ENCODE data around the gene ERC2.

ERC2 gene

GRCh38 chr3:55816794-55817576 lies 651.3 kb downstream of the ERC2 start:
- H3K36me3 ChIP-seq (ENCODE audit: control insufficient read depth, insufficient read depth, low read length): no peaks in the 10 kb centered on the region
- H3K27ac ChIP-seq (ENCODE audit: low read depth, low read length): no peak overlapping the region
- no peaks in the 10 kb centered on the region for H3K4me1 ChIP-seq (ENCODE audit: control insufficient read depth, insufficient read depth, low read length)
- H3K4me3 ChIP-seq (ENCODE audit: low read length): no peak overlapping the region
- no peaks in the 10 kb centered on the region for H3K27me3 ChIP-seq (ENCODE audit: control insufficient read depth, insufficient read depth, low read length)
- no peak overlapping the region for H3K9ac ChIP-seq (ENCODE audit: low read length)

- H3K27me3 ChIP-seq (ENCODE audit: control insufficient read depth, insufficient read depth, low read length): no peaks in the 10 kb centered on the region
- no peak overlapping the region for H3K9ac ChIP-seq (ENCODE audit: low read length)
- no peak overlapping the region for H3K4me3 ChIP-seq (ENCODE audit: low read length)
- no peaks in the 10 kb centered on the region for H3K4me1 ChIP-seq (ENCODE audit: control insufficient read depth, insufficient read depth, low read length)
- no peaks in the 10 kb centered on the region for H3K36me3 ChIP-seq (ENCODE audit: control insufficient read depth, insufficient read depth, low read length)
- H3K27ac ChIP-seq (ENCODE audit: low read depth, low read length): no peak overlapping the region
These were observed 653.0 kb downstream of the ERC2 start for GRCh38 chr3:55815262-55815661.

GRCh38 chr3:55813268-55814097 lies 654.8 kb downstream of the ERC2 start:
- H3K4me3 ChIP-seq (ENCODE audit: low read length): no peak overlapping the region
- H3K9ac ChIP-seq (ENCODE audit: low read length): no peak overlapping the region
- no peak overlapping the region for H3K27ac ChIP-seq (ENCODE audit: low read depth, low read length)
- H3K36me3 ChIP-seq (ENCODE audit: control insufficient read depth, insufficient read depth, low read length): no peaks in the 10 kb centered on the region
- no peaks in the 10 kb centered on the region for H3K27me3 ChIP-seq (ENCODE audit: control insufficient read depth, insufficient read depth, low read length)
- H3K4me1 ChIP-seq (ENCODE audit: control insufficient read depth, insufficient read depth, low read length): no peaks in the 10 kb centered on the region

GRCh38 chr3:55812394-55813013 lies 655.8 kb downstream of the ERC2 start:
- no peaks in the 10 kb centered on the region for H3K27me3 ChIP-seq (ENCODE audit: control insufficient read depth, insufficient read depth, low read length)
- H3K4me1 ChIP-seq (ENCODE audit: control insufficient read depth, insufficient read depth, low read length): no peaks in the 10 kb centered on the region
- H3K9ac ChIP-seq (ENCODE audit: low read length): no peak overlapping the region
- H3K27ac ChIP-seq (ENCODE audit: low read depth, low read length): no peak overlapping the region
- no peak overlapping the region for H3K4me3 ChIP-seq (ENCODE audit: low read length)
- no peaks in the 10 kb centered on the region for H3K36me3 ChIP-seq (ENCODE audit: control insufficient read depth, insufficient read depth, low read length)

- Histone ChIP-seq H3K4me3 (ENCODE audit: low read length) (no peak overlapping the region), H3K9ac (ENCODE audit: low read length) (no peak overlapping the region), H3K4me1 (ENCODE audit: control insufficient read depth, insufficient read depth, low read length) (no peaks in the 10 kb centered on the region), H3K36me3 (ENCODE audit: control insufficient read depth, insufficient read depth, low read length) (no peaks in the 10 kb centered on the region), H3K27me3 (ENCODE audit: control insufficient read depth, insufficient read depth, low read length) (no peaks in the 10 kb centered on the region), H3K27ac (ENCODE audit: low read depth, low read length) (no peak overlapping the region)
These were observed 661.1 kb downstream of the ERC2 start for GRCh38 chr3:55807210-55807609.

GRCh38 chr3:55805169-55805568 lies 663.1 kb downstream of the ERC2 start:
- H3K4me3 ChIP-seq (ENCODE audit: low read length): no peak overlapping the region
- H3K4me1 ChIP-seq (ENCODE audit: control insufficient read depth, insufficient read depth, low read length): no peaks in the 10 kb centered on the region
- no peaks in the 10 kb centered on the region for H3K36me3 ChIP-seq (ENCODE audit: control insufficient read depth, insufficient read depth, low read length)
- H3K9ac ChIP-seq (ENCODE audit: low read length): no peak overlapping the region
- H3K27me3 ChIP-seq (ENCODE audit: control insufficient read depth, insufficient read depth, low read length): no peaks in the 10 kb centered on the region
- no peak overlapping the region for H3K27ac ChIP-seq (ENCODE audit: low read depth, low read length)

GRCh38 chr3:55804170-55805095 lies 663.8 kb downstream of the ERC2 start:
- no peak overlapping the region for H3K27ac ChIP-seq (ENCODE audit: low read depth, low read length)
- H3K4me1 ChIP-seq (ENCODE audit: control insufficient read depth, insufficient read depth, low read length): no peaks in the 10 kb centered on the region
- no peaks in the 10 kb centered on the region for H3K36me3 ChIP-seq (ENCODE audit: control insufficient read depth, insufficient read depth, low read length)
- no peak overlapping the region for H3K4me3 ChIP-seq (ENCODE audit: low read length)
- H3K9ac ChIP-seq (ENCODE audit: low read length): no peak overlapping the region
- H3K27me3 ChIP-seq (ENCODE audit: control insufficient read depth, insufficient read depth, low read length): no peaks in the 10 kb centered on the region

GRCh38 chr3:55802816-55803215 lies 665.5 kb downstream of the ERC2 start:
- Histone ChIP-seq H3K27ac (ENCODE audit: low read depth, low read length) (no peak overlapping the region), H3K4me3 (ENCODE audit: low read length) (no peak overlapping the region), H3K36me3 (ENCODE audit: control insufficient read depth, insufficient read depth, low read length) (no peaks in the 10 kb centered on the region), H3K9ac (ENCODE audit: low read length) (no peak overlapping the region), H3K27me3 (ENCODE audit: control insufficient read depth, insufficient read depth, low read length) (no peaks in the 10 kb centered on the region), H3K4me1 (ENCODE audit: control insufficient read depth, insufficient read depth, low read length) (no peaks in the 10 kb centered on the region)

- Histone ChIP-seq H3K36me3 (ENCODE audit: control insufficient read depth, insufficient read depth, low read length) (no peaks in the 10 kb centered on the region), H3K4me3 (ENCODE audit: low read length) (no peak overlapping the region), H3K27ac (ENCODE audit: low read depth, low read length) (no peak overlapping the region), H3K27me3 (ENCODE audit: control insufficient read depth, insufficient read depth, low read length) (no peaks in the 10 kb centered on the region), H3K9ac (ENCODE audit: low read length) (no peak overlapping the region), H3K4me1 (ENCODE audit: control insufficient read depth, insufficient read depth, low read length) (no peaks in the 10 kb centered on the region)
These were observed 666.6 kb downstream of the ERC2 start for GRCh38 chr3:55801676-55802075.

GRCh38 chr3:55801068-55801467 lies 667.2 kb downstream of the ERC2 start:
- no peak overlapping the region for H3K9ac ChIP-seq (ENCODE audit: low read length)
- no peaks in the 10 kb centered on the region for H3K4me1 ChIP-seq (ENCODE audit: control insufficient read depth, insufficient read depth, low read length)
- H3K27ac ChIP-seq (ENCODE audit: low read depth, low read length): no peak overlapping the region
- no peaks in the 10 kb centered on the region for H3K27me3 ChIP-seq (ENCODE audit: control insufficient read depth, insufficient read depth, low read length)
- H3K4me3 ChIP-seq (ENCODE audit: low read length): no peak overlapping the region
- no peaks in the 10 kb centered on the region for H3K36me3 ChIP-seq (ENCODE audit: control insufficient read depth, insufficient read depth, low read length)

GRCh38 chr3:55797775-55798174 lies 670.5 kb downstream of the ERC2 start:
- Histone ChIP-seq H3K9ac (ENCODE audit: low read length) (no peak overlapping the region), H3K4me3 (ENCODE audit: low read length) (no peak overlapping the region), H3K27ac (ENCODE audit: low read depth, low read length) (no peak overlapping the region), H3K27me3 (ENCODE audit: control insufficient read depth, insufficient read depth, low read length) (no peaks in the 10 kb centered on the region), H3K36me3 (ENCODE audit: control insufficient read depth, insufficient read depth, low read length) (no peaks in the 10 kb centered on the region), H3K4me1 (ENCODE audit: control insufficient read depth, insufficient read depth, low read length) (no peaks in the 10 kb centered on the region)

GRCh38 chr3:55797084-55797483 lies 671.2 kb downstream of the ERC2 start:
- H3K9ac ChIP-seq (ENCODE audit: low read length): no peak overlapping the region
- no peak overlapping the region for H3K27ac ChIP-seq (ENCODE audit: low read depth, low read length)
- H3K27me3 ChIP-seq (ENCODE audit: control insufficient read depth, insufficient read depth, low read length): no peaks in the 10 kb centered on the region
- H3K4me1 ChIP-seq (ENCODE audit: control insufficient read depth, insufficient read depth, low read length): no peaks in the 10 kb centered on the region
- no peak overlapping the region for H3K4me3 ChIP-seq (ENCODE audit: low read length)
- no peaks in the 10 kb centered on the region for H3K36me3 ChIP-seq (ENCODE audit: control insufficient read depth, insufficient read depth, low read length)
